Endometrial microvascular endothelial cells (primary cell): ENCODE data around the gene STK35. TPM values are rescaled to one million over a fixed set of nuclear protein-coding genes. Genes with fewer than 3 reads are reported as not detected.
"Not testable (repeated sequence)": the region's sequence is repeated elsewhere in the genome, so short reads cannot be mapped to it uniquely, and the experiment has no call there.

ENCODE experiments used
- in situ Hi-C: cut with HindIII; loops from 2 replicates; pipeline ENCODE4 v1.10.0; 2017; ENCODE audit warnings: low sequenced_read_pairs, low pct_unique_long_range_greater_than_20kb; ENCODE audit errors: inconsistent ontology term
- total RNA-seq: library from RNA; depleted of rRNA; stranded (reverse); fragments of >200 nt; gene quantifications from one replicate; pipeline ENCODE4 v1.2.3, GENCODE V29; 2015; ENCODE audit errors: inconsistent ontology term

STK35 gene
- total RNA-seq, 1 donor from 2014 or later, result 11.2 TPM

DNA sequence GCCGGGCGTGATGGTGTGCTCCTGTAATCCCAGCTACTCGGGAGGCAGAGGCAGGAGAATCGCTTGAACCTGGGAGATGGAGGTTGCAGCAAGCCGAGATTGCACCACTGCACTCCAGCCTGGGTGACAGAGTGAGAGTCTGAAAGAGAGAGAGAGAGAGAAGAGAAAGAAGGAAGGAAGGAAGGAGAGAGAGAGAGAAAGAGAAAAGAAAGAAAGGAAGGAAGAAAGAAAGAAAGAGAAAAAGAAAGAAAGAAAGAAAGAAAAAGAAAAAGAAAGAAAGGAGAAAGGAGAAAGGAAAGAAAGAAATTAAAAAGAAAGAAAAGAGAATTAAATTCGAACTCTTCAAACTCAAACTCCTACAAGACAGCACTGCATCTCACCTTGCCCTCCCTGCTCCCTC is 70.2 kb downstream of the STK35 start:
- in situ Hi-C loops, result not testable (repeated sequence)

DNA sequence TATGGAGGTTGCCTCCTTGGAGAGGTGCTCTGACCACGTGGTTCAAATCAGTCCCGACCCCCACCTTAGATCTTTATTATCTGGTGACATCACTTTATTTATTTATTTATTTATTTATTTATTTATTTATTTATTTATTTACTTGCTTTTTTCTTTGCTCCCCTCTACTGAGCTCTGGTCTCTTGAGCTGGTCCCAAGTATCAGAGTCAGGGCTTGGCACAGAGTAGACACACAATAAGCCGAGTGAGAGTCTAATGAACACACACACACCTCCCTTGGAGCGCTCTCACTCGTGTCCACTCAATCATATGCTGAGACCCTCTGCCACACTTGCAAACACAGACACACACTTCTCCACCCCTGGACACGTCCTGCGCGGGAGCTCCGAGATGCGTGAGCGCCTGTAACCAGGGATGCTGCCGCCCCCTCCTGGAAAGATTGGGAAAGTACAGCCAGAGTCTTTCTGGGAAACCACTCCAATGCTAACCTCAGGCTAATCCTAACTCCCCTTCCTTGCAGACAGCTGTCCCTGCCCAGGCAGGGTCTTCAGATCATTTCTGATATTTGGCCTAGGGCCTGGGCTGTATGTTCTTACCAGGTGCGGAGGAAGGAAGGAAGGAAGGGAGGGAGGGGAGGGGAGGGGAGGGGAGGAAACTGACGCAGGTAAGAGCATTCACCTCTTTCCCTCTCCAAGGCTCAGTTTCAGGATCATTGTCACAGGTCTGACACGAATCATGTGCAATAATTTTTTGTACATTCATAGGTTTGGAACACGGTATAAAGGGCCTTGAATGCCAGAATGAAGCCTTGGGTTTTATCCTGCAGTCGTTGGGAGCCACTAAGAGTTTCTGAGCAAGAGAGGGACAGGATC is 70.9 kb downstream of the STK35 start:
- in situ Hi-C loops, result no loop called here

DNA sequence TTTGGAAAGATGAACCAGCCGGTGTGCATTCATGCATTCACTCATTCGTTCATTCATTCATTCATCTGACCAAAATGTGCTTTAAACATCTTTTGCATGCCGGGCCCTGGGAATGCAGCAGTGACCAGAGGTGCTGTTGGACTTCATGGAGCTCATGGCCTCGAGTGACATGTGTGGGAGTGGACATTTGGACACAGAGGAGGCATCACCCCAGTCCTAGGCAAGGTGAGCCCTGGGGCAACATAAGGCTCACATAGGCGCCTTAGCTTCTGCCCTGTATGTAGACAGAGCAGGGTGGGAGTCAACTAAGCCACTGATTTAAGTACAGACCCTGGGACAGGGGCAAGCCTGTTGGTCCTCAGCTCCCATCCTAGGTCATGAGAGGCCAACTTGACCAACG is 71.6 kb downstream of the STK35 start:
- in situ Hi-C loops, result no loop called here

DNA sequence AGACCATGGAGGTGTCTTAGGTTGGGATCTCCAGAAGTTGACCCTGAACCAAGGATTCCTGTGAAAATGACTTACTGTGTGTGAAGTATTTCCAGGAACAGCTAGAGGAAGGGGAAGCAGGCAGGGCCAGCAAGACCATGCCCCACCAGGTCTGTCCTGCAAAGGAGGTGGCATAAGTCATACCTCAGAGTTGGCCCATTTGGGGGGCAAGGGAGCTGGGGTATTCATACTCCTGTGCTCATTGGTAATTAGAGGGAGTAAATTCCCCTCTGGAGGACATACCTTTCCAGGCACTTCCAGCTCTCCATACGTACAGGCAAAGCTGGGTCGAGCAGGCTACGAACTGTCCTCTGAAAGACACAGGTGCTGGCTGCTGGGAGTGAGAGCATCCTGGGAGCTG is 72.4 kb downstream of the STK35 start:
- in situ Hi-C loops, result no loop called here

DNA sequence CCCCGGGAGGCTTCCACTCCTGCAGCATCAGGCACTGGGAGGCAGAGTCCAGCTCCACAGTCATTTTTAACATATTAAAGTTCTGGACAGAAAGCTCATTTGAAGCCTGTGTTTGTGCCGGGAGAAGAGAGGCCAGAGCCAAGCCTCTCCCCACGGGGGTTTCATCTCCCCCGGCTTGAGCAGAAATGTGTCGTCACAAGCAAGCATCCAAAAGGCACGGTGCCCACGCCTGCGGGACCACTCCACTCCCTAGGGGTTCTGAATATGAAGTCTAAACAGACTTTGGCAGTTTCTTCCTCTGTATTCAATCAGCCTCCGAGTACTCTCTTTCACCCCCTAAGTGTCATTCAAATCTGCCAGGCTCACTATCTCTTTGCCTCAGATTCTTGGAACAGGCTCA is 75.3 kb downstream of the STK35 start:
- in situ Hi-C loops, result no loop called here

DNA sequence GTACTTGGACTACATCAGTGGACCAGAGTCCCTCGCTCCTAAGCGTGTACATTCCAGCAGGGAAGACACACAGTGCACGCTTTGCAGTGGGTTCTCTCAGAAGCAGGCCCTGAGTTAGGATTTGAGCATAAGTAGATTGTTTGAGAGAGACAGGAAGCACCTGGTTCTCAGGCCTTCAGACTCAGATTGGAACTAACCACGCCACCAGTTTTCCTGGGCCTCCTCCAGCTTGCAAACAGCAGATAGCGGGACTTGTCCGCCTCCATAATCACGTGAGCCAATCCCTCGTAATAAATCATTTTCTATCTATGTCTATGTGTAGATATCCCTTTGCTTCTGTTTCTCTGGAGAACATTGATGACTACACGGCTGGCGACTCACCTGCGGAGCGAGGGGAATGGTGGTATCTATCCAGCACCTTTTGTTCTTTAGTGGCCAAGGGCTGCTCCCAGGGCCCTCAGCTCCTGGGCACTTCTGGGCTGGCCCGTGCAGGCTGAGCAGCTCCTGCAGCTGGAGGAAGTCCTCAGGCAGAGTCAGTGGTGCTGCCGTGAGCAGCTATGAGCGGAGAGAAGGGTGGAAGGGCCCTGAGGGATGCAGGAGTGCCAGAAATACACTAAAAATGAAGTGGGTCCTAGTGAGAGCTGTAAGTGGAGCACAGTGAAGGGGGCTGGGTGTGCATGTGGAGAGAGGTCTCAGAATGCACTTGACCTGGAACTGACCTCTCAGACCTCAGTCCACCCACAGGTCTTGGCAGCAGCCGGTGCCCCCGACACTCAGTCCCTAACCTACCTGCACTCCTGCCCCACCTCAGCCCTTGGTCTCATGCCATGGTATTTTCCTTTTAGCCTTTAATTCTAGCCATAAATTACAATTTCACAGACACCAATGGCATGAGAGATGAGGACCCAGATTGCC is 76.9 kb downstream of the STK35 start:
- in situ Hi-C loops, result no loop called here

DNA sequence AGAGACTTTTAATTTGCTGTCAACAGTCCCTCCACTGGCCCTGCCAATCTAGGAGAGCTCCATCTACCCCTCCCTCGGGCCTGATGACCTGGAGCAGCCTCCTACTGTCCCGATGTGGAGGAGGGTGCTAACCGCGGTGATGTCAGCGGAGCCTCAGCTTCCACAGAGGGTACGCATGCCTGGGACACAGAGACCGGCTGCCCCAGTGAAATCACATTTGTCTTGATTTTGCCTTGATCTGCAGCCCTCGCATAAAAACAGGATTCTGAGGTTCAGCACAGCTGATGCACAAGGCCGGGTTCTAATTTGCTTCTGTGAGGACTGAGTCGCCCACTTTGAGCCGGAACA is 77.6 kb downstream of the STK35 start:
- in situ Hi-C loops, result no loop called here

DNA sequence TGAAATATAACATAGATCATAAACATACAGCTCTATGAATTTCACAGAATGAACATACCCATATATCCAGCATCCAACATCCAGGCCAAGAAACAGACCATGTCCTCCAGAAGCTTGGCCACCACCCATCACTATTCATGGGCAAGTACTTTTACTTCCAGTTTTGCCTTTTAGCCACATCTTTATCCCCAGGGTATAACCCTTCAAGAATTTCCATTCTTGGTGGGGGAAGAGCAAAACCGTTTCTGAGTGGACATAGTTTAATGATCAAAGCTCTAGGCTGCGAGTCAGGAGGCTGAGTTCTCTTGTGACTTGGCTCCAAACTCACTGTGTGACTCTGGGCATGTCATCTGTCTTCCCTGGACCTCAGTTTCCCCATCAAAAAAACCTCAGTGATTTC is 78.3 kb downstream of the STK35 start:
- in situ Hi-C loops, result no loop called here

DNA sequence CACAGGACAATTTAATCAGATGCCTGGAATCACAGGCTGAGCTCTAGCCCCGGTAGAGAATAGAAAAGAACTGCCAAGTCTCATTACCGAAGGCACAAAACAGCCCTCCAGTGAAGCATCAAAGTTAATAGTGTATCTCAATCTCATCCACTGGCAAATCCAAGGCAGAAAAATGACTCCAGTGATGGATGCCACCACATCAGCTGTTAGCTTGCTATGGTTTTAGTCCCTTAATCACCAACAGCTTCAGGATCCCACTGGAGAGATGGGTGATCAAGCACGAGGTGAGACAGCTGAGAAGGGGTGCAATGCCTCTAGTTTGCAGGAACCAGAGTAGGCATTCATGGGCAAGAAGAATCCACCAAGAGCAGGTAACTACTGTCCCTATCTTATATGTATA is 81.8 kb downstream of the STK35 start:
- in situ Hi-C loops, result no loop called here

DNA sequence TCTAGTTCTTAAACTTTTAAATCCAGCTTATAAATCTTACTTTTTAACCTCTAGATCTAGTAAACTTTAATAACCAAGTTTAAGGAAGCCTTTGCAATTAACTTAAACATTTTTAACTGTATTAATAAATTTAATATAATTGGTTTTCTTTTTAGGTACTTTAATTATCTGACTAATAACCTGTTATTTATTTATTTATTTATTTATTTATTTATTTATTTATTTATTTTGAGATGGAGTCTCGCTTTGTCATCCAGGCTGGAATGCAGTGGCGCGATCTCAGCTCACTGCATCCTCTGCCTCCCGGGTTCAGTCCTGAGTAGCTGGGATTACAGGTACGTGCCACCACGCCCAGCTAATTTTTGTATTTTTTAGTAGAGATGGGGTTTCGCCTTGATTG is 83.3 kb downstream of the STK35 start:
- in situ Hi-C loops, result not testable (repeated sequence)

DNA sequence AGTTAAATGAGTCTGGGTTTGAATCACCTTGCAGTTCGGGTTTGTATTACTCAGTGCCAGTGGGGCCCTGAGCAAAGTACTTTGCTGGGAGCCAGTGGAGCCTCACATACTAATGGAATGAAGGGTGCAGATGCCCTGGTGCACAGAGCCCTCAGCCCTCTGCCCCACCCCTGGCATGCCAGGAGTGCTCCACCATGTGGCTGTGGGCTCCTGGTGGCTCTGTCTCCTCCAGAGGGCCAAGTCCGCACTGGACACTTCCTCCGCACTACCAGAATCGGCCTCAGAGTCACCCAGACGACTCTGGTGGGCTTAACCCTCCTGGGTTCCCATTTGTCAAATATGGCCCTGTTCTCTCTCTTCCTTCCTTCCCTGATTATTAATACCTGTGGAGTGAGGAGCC is 94.0 kb downstream of the STK35 start:
- in situ Hi-C loops, result no loop called here

DNA sequence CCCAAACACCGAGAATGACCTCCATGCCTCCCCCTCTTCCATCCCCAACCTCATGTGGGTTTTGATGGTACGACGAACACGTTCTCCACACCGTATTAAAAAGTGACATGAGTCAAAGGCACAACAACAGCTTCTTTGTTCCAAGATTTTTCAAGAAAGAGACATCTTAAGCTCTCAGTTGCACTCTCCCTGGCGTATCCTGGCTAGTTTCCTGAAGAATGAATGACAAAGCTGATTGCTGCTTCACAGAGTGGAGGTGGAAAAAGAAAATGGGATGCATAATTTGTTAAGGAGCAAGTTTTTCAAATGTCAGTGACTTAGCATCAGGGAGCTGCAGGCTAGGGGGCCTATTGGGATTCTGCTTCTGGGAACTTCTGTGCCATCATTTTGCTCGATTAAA is 95.5 kb downstream of the STK35 start:
- in situ Hi-C loops, result no loop called here

Other genes with a start within 250 kb of the STK35 start
- gene SIRPA, start 206.4 kb upstream of the STK35 start, total RNA-seq, result 14.0 TPM
- gene PDYN, start 107.8 kb upstream of the STK35 start, total RNA-seq, result not detected
- not detected for gene TGM3, start 194.2 kb downstream of the STK35 start, total RNA-seq